Epithelial cell of prostate (primary cell): Measurements from ENCODE around the gene FAM227B.
"Not testable (repeated sequence)": the region's sequence is repeated elsewhere in the genome, so short reads cannot be mapped to it uniquely, and the experiment has no call there.

Source experiments
- DNase-seq: peaks from one replicate; pipeline ENCODE4 v3.0.0-alpha.2; 2011; ENCODE audit warnings: low read depth, low spot score
- H3K27ac ChIP-seq: fragments of 450-650 bp; 2 replicates; pipeline ENCODE4 v1.5.1; 2017; ENCODE audit warnings: mild to moderate bottlenecking

FAM227B gene

DNA sequence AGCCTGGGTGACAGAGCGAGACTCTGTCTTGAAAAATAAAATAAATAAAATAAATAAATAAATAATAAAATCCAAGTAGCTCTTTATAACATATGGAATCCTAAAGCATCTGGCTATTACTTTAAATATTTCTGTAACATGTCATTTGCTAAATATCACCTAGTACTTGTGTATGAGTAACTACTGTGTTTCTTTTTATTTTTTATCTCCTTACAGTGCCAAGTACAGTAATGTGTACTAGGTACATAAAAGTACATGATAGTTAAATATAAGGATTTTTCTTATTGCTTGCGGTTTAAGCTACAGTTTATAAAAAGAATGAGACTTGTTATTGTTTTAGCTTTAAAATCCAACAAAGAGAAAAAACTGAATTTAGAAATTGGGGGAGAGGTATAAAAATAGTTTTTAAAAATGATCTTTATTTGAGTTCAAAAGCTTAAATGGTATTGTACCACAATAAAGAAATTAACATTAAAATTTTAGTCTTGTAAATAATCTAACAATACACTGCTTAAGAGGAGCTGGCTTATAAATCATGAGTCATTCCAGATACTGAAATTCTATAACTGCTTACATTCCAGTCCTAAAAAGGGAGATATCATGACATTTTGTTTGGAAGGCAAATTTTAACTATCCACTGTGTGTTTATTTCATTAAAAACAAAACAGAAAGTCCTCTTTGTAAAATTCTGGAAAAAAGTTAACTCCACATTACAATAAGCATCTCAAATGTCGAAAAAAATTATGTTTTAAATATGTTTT, 124.4 kb downstream of the FAM227B start:
- DNase-seq, result no peak
- H3K27ac ChIP-seq, result no peak overlapping the region

DNA sequence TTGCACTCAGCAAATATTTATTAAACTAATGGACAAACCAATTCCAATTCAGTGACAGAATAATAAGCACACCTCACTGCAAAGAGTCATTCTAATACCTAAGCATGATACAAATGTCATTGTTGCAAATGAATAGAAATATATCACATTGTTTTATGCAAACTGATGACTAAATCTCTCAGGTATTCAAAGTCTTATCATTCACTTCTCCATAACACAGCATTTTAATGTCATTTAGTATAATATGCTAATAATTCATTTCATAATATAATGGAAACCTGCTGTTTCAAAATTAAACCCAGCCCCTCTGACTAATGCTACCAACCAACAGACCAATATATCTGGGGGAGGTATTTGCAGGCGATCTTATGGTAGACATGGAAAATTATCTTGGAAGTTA, 125.8 kb downstream of the FAM227B start:
- no peak for DNase-seq
- peak overlapping the region; percentile 24 for H3K27ac ChIP-seq

DNA sequence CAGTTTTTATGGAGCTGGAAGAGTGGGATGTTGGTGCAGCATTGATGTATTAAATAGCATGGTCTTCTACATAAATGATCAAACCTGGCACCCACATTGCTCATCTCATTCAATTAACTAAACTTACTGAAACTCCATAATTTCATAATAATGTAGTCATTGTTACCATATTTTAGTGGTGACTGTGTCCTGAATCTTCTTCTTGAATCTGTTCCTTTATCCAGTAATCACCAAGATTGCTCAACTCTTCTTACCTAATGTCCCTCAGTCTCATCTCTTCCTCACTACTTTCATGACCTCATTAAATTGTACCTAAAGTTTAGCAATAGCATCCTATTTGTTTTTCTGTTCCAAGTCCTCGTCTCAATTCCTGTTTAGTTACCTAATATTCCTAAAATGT, 127.8 kb downstream of the FAM227B start:
- H3K27ac ChIP-seq, result peak overlapping the region; percentile 40
- DNase-seq, result peak; percentile 8

DNA sequence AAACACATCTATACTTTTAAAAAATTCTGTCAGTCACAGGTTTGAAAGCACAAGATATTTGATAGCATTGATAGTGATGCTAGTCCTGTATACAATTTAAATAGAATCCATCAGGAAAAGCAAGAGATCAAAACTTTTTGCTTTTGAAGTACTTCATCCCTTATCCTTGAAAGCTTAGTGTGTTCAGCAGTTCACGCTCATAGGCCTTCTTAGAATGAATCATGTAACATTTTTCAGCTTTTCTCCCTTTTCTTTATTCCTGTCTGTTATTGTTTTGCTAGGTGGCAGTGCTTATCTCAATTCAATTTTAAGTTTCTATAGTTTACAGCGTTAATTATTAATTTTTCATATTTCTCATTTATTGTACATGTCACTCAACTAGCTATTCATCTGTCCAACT, 128.5 kb downstream of the FAM227B start:
- H3K27ac ChIP-seq, result no peak overlapping the region
- DNase-seq, result no peak

DNA sequence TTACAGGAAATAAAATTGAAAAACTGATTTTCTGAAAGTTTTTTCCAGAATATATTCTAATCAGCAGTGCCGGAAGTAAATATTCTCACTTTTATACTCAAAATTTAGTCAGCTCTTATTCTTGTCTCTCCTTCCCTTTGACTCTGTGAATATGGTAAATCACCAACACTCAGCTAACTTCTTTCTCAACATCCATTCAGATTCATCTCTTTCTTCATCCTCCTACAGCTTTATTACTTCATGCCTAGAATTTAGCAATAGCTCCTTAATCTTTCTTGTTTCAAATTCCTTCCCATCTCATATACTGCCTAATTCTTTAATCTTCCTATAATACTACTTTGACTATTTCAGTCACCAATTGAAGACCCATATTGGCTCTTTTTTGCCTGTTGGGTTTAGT, 129.7 kb downstream of the FAM227B start:
- H3K27ac ChIP-seq, result no peak overlapping the region
- DNase-seq, result no peak

DNA sequence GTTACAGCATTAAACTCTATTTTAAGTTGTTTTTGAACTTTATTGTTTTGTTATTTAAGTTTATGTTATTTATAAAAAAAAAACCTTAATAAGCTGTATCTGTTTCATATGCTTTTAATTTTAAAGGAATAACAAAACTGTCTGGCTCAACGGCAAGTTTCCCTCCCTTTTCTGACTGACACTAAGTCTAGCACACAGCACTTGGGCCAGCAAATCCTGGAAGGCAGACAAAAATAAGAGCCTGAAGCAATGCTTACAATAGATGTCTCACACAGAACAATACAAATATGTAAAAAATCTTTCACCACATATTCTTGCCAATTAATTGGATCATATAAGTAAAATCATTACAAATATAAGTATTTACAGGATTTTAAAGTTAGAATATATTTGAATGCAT, 135.2 kb downstream of the FAM227B start:
- not testable (repeated sequence) for H3K27ac ChIP-seq, DNase-seq

DNA sequence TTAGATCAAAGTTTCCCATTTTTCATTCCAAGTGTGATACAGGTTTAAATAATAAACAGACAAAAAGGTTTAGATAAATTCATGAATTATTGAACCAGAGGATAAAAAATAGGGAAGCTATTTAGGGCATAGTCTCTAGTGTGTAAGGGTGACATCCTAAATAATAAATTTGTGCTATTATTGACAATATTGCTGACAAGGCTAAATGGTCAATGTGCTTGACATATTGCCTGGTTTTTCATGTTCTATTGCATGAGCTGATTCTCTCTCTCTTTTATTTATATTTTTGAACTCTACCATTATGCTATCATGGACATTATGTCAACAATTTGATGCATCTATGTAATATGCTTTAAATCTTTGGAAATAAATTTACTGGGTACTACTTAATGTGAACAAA, 141.6 kb downstream of the FAM227B start:
- not testable (repeated sequence) for H3K27ac ChIP-seq

DNA sequence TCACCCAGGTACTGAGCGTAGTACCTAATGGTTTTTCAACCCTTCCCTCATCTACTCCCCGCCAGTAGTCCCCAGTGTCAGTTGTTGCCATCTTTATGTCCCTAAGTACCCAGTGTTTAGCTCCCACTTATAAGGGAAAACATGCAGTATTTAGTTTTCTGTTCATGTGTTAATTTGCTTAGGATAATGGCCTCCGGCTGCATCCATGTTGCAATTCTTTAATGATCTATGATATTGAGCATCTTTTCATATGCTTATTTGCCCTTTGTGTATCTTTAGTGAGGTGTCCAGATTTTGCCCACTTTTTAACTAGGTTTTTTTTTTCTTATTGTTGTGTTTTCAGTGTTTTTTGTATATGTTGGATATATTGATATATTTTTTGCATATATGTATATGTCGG, 142.6 kb downstream of the FAM227B start:
- H3K27ac ChIP-seq, DNase-seq: not testable (repeated sequence)

More for the DNA sequence above, 141.6 kb downstream of the FAM227B start:
- not testable (repeated sequence) for DNase-seq

DNA sequence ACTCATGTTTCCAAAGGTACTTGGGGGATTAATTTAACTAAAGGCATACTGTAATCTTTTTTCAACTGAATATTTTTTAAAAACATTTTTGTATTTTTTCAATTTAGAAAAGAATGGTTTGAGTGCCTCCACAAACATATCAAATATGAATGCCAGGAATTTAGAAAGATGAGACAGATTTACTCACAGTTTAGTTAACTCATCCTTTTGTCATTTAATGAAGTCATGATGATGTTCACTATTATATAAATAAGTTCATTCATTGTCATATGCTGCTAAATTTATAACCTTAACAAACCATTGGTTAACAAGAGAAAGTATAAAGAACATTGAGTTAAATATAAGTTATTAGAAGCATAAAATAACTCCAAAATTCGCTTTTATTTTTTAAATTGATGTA, 147.6 kb downstream of the FAM227B start:
- DNase-seq, result no peak
- no peak overlapping the region for H3K27ac ChIP-seq

DNA sequence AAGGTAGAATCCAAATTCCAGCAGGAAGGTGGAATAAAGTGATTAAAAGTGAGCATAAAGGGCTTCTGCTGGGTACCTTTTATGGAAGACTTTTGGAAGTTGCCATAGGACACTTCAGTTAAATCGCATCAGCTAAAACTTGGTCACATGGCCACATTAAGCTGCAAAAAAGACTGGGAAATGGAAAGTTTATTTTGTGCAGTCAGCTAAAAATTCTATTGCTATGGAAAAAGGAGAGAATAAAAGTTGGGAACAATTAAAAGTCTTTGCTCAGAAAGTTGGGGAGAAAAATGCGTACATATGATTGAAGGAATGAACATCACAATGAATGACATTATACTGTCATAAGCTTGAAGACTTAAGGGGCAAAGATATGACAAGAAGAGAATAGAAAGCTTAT, 148.3 kb downstream of the FAM227B start:
- DNase-seq, result no peak
- no peak overlapping the region for H3K27ac ChIP-seq

DNA sequence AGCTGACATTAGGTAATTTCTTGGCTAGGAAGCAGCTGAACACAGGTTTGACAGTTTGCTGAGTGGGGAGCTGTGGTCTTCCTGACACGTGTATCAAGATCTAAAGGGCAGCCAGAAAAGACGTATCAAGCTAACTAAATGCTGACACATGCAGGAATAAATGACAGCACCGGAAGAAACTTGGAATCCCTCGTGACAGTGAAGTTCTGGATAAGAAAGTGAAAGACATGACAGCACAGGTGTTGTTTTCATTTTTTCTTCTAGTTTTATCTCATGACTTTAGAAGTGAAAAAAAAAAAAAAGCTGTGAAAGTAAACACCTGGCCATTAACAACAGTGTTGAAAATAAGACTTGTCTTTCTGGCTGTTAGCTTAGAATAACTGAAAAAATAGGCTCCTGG, 148.9 kb downstream of the FAM227B start:
- DNase-seq, result no peak
- H3K27ac ChIP-seq, result no peak overlapping the region

DNA sequence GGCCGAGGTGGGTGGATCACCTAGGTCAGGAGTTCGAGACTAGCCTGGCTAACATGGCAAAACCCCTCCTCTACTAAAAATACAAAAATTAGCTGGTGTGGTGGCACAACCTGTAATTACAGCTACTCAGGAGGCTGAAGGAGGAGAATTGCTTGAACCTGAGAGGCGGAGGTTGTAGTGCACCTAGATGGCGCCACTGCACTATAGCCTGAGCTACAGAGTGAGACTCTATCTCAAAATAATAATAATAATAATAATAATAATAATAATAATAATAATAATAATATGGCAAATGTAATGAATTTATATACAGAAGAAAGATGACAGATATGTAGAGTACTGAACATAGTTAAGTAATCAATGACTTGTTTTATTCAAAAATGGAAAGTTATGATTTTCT, 149.4 kb downstream of the FAM227B start:
- H3K27ac ChIP-seq, DNase-seq: not testable (repeated sequence)

DNA sequence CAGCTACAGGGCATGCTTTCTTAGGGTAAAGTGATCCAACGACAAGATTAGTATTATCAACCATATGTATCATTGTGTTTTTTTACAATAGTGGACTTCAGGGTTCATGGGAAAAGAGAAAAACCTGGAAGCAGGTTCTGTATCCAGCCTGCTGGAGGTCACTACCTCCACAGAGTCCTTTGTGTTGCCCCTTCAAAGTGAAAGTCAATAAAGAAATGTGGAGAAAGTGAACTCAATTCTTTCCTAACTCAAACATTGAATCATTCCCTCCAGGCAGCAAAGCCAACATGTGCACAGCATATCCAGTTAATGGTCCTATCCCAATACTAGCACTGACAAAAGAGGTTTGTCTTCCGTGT, 152.2 kb downstream of the FAM227B start:
- DNase-seq, result peak; percentile 5
- no peak overlapping the region for H3K27ac ChIP-seq

DNA sequence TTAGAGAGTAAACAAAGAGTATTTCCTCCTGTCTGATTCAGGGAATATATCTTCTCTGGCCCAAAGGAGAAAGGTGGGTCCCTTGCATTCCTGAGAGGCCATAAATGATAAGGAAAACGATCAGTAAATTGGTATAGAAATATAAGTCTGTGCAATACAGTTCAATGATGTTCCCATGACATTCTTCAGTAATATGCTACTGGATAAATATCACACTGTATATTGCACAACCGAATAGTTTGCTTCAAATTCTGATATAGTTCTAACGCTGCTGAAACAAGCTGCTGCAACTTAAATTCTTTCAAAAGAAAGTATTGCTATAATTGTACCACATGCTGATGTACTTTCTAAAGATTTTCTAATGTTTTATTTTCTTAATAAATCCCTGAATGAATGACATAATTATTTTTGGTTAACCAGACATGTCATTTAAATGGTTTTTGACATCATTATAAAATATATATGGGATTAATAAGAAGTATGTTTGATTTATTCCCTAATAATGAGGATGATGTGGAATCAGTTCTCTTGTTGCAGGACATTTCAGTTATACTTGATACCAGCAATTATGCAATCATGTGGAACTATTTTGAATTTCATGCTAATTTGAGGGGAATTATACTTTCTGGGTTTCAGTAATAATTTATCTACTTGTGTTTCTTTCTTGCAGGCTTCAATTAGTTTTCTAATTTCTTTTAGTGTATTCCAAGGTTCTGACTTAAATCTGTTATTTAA, 152.7 kb downstream of the FAM227B start:
- no peak overlapping the region for H3K27ac ChIP-seq

DNA sequence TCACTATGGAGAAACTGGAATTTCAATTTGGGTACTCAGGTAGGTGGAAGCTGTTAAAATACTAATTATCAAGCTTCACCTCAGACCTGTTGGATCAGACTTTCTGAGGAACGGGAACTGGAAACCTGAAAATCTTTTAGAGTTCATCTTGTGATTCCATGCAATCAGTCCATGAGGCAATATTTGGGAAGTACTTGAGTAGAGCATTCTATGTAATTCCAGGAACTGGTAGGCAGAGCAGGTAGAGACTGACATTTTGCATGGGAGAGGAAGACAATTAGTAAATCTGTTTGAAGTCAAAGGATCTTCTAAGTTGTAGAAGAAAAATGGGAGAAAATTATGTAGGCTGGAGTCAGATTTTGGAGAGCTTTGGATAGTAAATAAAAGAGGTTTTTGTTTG, 154.5 kb downstream of the FAM227B start:
- no peak overlapping the region for H3K27ac ChIP-seq
- DNase-seq, result no peak

More for the DNA sequence above, 152.7 kb downstream of the FAM227B start:
- no peak for DNase-seq

DNA sequence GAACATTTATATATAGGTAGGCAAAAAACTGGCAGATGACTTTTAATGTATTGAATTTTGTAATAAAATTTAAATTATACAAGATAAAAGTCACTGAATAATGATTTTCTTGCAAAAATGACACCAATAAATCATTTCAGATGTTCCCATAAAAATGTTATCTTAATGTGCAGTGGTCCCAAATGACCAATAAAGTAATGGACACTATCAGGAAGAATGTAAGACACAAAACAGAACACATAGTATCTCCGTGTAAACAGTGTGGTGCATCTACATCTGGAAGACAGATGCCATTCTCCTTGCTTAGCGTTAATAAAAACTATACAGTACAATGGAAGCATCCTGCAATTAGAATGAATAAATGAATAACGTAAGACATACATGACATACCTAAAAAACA, 156.1 kb downstream of the FAM227B start:
- no peak for DNase-seq
- H3K27ac ChIP-seq, result no peak overlapping the region

DNA sequence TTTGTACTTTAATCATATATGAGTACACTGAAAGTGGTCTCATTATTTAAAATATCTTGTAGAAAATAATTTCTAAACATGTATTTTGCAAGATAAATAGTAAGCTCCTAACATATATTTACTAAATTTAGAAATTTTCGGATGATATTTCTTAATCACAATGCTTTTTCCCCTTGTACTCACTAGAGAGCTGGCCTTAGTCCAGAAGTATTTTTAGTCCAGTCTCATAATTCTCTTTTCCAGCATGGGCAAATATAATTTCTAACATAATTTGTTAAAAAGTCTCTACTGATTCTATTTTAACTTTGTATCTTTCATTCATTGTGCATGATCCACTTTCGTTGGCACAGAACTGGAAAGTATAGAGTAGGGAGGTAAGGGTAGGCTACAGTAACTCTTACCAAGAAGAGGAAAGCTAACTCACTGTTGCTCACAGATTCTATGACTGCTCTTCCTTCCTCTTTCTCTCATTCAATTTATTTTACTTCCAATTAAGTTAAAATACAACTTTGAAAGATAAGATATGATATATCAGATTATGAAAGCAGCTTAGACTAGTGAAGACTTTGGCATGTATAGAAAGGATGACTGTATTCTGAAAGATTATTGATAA, 158.3 kb downstream of the FAM227B start:
- no peak overlapping the region for H3K27ac ChIP-seq
- DNase-seq, result no peak

DNA sequence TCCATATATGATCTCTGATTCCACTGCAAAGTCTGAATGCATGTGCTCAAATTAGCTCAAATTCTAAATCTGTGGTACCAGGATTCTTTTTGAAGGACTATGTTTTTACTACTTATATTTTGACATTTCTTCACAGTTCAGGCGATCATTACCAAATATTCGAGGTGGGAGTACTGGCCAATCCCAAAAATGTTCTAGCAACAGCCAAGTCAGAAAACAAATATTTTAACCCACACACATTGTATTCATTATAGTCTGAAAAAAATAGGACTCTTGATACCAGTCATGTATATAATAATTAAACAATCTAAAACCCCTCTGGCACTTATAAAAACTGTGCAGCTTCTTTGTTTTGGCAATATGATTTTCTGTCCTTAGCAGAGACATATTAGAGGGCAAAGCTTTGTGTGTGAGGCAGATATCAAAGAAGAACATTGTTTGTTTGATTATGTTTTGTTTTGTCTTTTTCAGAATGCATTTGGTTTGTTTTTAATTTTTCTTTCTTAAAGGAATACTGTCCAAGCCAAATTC, 160.1 kb downstream of the FAM227B start:
- H3K27ac ChIP-seq, result no peak overlapping the region
- DNase-seq, result no peak

DNA sequence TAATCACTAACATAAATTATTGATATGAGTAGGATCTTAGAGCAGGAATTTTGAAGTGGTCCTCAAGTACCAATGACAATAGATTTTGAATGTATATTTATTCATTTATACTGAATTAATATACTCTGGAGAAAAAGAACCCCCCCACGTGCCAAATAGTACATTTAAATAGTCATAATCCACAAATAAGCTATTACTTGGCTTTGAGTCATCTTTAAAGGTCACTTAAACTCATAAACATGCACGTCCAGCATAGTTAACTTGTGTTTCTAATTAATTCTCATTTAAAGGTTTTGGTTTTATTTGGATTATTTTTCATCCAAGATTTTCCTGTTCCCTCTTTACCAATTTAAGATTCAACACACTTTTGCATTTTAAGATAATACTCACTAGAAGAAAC, 162.5 kb downstream of the FAM227B start:
- no peak overlapping the region for H3K27ac ChIP-seq
- no peak for DNase-seq

DNA sequence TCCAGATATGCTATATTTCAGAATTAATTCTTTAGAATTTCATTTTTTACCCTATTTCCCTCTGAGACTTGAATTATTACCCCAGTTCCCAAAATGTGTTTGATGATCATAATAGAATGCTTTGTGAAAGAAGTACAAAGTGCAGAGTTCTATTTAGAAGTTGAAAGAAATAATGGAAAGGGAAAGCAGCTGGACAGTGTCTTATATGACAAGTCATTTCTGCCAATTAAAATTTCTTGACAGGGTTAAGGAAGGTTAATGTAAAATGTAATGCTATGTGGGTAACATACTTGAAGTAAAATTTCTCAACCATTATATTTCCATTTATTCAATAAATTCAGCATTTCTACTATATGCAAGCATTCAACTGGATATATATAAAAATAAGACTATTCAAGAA, 164.5 kb downstream of the FAM227B start:
- DNase-seq, result no peak
- H3K27ac ChIP-seq, result no peak overlapping the region

DNA sequence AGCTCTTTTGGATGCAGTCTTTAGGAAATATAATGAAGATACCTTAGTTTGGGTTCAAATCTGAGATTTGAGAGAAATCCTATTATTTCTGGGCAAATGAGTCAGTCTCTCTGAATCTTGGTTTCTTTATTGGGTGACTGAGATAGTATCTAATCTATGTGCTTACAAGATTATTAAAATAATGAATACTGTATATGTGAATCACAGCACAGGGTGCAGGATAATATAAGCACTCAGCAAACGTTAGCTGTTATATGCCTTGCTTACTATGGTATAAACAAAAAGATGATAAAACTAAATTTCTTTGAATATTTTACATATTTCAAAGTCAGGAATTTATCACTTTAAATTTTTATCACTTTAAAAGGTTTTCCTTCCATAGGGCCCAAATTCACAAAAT, 168.0 kb downstream of the FAM227B start:
- H3K27ac ChIP-seq, result no peak overlapping the region
- no peak for DNase-seq
